HL-60/S4 (cell line): Measurements from ENCODE around the gene MS4A4A.

Experiments used
- in situ Hi-C: fragments of 300-500 bp; cut with MboI; formaldehyde crosslinking; loops from 2 replicates; pipeline ENCODE4 v1.14.3; 2022; ENCODE audit warnings: low sequenced_read_pairs

The MS4A4A gene

DNA sequence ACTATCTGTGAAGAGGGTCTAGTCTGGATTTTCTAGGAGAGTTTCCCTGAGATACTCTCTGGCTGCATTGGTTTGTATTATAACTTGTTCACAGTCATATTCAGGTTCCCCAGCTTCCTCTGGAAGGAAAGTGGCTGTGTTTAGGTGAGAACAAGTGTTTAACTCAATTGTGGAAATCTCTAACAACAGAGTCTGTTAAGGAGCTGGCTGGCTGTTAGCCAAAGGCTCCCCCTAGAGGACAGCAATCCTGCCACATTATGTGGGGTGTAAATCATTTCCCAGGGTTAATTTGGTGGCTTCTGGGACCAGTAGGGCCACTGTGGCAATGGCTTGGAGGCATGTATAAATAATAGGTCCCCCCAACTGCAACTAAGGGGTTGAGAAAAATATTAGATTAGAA, 65.0 kb downstream of the MS4A4A start:
- in situ Hi-C loops, result loop anchor here (10.0 kb wide), 1 partner anchor 269 kb away; no protein-coding TSS in a partner anchor

DNA sequence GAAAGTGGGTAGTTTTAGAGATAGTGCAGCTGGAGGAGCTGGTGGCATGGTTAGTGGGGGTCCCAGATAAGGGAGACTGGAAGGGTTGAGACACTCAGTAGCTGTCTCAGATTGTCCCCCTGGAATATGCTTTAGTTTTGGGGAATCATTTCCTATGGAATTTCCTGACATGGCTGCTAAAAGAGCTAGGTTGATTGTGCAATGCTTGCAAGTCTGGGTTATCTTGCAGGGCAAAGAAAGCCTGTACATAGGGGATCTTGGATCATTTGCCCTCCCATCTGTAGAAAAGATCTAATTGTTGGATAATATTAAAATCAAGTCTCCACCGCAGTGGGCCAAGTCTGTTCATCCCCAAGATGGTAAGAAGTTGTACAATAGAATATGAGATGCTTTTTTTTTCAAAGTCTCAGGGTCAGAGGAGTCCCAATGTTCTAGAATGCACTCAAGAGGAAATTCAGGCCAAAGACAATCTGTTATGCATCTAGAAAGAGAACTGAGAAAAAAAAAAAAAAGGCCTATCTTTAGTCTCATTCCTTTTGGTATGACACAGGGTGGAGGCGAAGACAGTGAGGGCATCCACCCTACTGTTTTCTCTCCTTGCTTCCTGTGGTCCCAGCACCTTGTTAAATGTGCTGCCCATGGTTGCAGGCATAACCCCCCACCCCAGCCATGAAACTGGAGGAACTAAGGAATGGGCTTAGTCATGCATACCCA, 66.8 kb downstream of the MS4A4A start:
- in situ Hi-C loops, result loop anchor here (10.0 kb wide), 1 partner anchor 268 kb away; no protein-coding TSS in a partner anchor

DNA sequence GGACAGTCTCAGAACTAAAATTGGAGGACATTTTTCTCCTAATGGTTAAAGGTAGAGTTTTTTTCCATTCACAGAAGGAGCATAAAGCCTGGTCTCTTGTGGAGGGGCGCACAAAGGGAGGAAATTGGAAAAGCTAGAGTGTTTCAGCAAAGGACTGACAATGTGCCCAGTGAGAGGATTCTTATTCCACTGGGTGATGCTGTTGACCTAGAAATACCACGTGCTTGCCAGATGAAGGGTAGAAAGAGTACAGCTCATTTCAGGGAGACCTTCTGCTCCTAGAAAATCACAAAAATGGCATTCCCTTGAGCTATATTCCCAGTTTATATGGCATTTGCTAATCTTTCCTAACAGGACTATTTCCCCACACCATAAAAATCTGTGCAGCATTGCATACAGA, 67.7 kb downstream of the MS4A4A start:
- in situ Hi-C loops, result loop anchor here (10.0 kb wide), 1 partner anchor 267 kb away; no protein-coding TSS in a partner anchor

DNA sequence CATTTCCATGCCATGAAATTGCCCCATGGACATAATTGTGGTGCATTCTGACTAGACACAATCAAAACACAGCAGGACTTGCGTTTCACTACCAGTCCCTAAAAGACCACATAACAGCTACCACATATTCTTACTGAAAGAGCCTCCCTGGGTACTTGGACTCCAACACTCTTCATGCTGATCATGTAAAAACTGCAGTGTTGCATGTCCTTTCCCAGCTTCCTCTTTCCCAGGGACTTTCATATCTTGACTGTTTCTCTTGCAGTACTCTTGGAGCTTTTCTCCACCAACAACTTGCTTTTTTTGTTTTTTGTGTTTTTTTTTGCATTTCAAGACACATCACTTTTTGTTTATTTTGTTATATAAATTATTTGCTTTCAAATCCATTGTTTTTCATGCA, 69.5 kb downstream of the MS4A4A start:
- in situ Hi-C loops, result loop anchor here (10.0 kb wide), 1 partner anchor 265 kb away; no protein-coding TSS in a partner anchor

DNA sequence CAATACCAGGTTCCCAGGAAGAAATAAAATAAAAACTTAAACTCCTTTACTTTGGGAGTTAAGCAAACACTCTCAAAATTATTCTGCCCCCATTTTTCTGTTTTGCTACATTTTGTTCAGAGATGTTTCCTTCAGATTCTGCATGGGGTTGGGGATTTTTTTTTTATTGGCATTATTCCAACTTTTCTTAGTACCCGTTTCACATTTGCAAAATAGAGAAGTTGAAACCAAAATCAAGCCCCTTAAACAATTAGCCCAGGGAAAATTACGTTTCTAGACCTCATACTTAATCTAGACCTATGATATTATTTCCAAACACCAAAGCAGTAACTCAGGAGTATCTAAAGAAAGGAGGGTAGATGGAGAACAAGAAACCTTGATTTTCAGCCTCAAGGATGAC, 77.3 kb downstream of the MS4A4A start:
- in situ Hi-C loops, result no loop called here
